Neutrophil (primary cell): ENCODE data around the gene LRATD1.

Source experiments
- H3K27ac ChIP-seq: fragments of 200-600 bp; sonication (generic); 2 replicates; pipeline ENCODE4 v1.5.1; 2016; ENCODE audit warnings: mild to moderate bottlenecking, moderate library complexity
- H3K27me3 ChIP-seq: fragments of 200-600 bp; sonication (generic); 2 replicates; pipeline ENCODE4 v1.6.0; 2016; ENCODE audit warnings: mild to moderate bottlenecking
- H3K36me3 ChIP-seq: fragments of 200-600 bp; sonication (generic); 2 replicates; pipeline ENCODE4 v1.5.1; 2017
- H3K4me1 ChIP-seq, 2 experiments: fragments of 200-600 bp in 1 of 2; sonication (generic) in 1 of 2; 1 replicate in 1 of 2; 2 replicates in 1 of 2; pipeline versions ENCODE4 v1.5.1 to v1.6.1; 2013 to 2016; ENCODE audit warnings: low read depth in 1 of 2, low read length in 1 of 2, mild to moderate bottlenecking in 1 of 2, moderate library complexity in 1 of 2; ENCODE audit not compliant: control insufficient read depth in 1 of 2, insufficient read depth in 1 of 2
- H3K4me3 ChIP-seq, 2 experiments: fragments of 200-600 bp in 1 of 2; sonication (generic) in 1 of 2; 1 replicate in 1 of 2; 2 replicates in 1 of 2; pipeline ENCODE4 v1.5.1; 2013 to 2016; ENCODE audit warnings: low read depth in 1 of 2, low read length in 1 of 2, mild to moderate bottlenecking in 1 of 2, moderate library complexity in 1 of 2
- H3K9me3 ChIP-seq: fragments of 200-600 bp; sonication (generic); 2 replicates; pipeline ENCODE4 v1.5.1; 2016
- TF ChIP-seq, protein P1 (sequence below): fragments of 200-600 bp; sonication (generic); IDR thresholded peaks from 2 replicates; pipeline ENCODE4 v1.5.1; 2016; ENCODE audit warnings: antibody characterized with exemption

The LRATD1 gene

DNA sequence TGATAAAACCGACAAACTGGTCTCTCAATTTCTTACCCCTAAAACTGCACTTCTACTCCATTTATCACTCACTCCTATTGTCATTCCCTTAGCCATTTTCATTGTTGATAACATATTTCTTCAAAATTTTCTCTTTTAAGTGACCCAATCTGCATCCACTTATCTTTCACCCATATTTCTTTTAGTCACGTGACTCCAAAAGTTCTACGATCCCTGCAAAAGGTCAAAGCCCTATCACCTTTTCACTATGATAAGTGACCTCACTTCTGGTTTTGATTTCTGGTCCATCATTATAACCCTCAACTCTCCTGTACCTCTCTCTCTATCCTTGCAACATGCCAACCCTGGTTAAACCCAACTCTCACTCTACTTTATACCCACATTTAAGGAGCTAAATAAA, 49.1 kb downstream of the LRATD1 start:
- no peaks in the 10 kb centered on the region for H3K4me1 ChIP-seq
- H3K36me3 ChIP-seq, result no peaks in the 10 kb centered on the region
- no peaks in the 10 kb centered on the region for H3K9me3 ChIP-seq
- no peaks in the 10 kb centered on the region for H3K27me3 ChIP-seq
- TF ChIP-seq, protein P1, sequence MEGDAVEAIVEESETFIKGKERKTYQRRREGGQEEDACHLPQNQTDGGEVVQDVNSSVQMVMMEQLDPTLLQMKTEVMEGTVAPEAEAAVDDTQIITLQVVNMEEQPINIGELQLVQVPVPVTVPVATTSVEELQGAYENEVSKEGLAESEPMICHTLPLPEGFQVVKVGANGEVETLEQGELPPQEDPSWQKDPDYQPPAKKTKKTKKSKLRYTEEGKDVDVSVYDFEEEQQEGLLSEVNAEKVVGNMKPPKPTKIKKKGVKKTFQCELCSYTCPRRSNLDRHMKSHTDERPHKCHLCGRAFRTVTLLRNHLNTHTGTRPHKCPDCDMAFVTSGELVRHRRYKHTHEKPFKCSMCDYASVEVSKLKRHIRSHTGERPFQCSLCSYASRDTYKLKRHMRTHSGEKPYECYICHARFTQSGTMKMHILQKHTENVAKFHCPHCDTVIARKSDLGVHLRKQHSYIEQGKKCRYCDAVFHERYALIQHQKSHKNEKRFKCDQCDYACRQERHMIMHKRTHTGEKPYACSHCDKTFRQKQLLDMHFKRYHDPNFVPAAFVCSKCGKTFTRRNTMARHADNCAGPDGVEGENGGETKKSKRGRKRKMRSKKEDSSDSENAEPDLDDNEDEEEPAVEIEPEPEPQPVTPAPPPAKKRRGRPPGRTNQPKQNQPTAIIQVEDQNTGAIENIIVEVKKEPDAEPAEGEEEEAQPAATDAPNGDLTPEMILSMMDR, result no peak
- H3K27ac ChIP-seq, result no peak overlapping the region
- no peak overlapping the region for H3K4me3 ChIP-seq
